ENCODE measurements around the gene SF3B2. TPM values are rescaled to one million over a fixed set of nuclear protein-coding genes. Genes with fewer than 3 reads are reported as not detected.
"Not testable (repeated sequence)": the region's sequence is repeated elsewhere in the genome, so short reads cannot be mapped to it uniquely, and the experiment has no call there.

Gene SF3B2
- total RNA-seq, 6 experiments from 2014 or later: 52.2 to 85.4 (median 67.2) TPM

DNA sequence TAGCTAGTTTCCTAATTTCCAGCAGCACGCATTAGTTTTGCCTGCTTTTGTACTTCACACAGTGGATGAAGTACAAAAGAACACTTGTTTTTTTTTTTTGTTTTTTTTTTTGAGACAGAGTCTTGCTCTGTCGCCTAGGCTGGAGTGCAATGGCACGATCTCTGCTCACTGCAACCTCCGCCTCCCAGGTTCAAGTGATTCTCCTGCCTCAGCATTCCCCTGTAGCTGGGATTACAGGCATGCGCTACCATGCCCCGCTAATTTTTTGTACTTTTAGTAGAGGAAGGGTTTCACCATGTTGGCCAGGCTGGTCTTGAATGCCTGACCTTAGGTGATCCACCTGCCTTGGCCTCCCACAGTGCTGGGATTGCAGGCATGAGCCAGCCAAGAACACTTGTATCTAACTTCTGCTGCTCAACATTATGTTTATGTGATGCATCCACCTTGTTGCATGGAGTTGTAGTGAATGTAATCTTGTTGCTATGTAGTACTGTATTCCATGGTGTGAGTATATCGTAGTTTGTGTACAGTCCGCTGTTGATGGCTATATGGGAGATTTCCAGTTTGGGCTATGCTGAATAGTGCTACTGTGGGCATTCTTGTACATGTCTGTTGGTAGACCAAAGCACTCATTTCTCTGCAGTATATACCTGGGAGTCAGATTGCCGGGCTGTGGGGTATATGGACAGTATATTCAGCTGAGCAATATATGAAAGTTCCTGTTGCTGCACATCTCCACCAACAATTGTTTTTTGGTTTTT lies 35.2 kb downstream of the SF3B2 start:
- TF ChIP-seq POLR2A (IDR thresholded peaks at IDR 0.05): no peak
- TF ChIP-seq, protein P1, sequence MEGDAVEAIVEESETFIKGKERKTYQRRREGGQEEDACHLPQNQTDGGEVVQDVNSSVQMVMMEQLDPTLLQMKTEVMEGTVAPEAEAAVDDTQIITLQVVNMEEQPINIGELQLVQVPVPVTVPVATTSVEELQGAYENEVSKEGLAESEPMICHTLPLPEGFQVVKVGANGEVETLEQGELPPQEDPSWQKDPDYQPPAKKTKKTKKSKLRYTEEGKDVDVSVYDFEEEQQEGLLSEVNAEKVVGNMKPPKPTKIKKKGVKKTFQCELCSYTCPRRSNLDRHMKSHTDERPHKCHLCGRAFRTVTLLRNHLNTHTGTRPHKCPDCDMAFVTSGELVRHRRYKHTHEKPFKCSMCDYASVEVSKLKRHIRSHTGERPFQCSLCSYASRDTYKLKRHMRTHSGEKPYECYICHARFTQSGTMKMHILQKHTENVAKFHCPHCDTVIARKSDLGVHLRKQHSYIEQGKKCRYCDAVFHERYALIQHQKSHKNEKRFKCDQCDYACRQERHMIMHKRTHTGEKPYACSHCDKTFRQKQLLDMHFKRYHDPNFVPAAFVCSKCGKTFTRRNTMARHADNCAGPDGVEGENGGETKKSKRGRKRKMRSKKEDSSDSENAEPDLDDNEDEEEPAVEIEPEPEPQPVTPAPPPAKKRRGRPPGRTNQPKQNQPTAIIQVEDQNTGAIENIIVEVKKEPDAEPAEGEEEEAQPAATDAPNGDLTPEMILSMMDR (IDR thresholded peaks at IDR 0.05): no peak
- ATAC-seq: no peak

GRCh38 chr11:66089067-66089466 lies 36.9 kb downstream of the SF3B2 start:
- TF ChIP-seq POLR2A (IDR thresholded peaks at IDR 0.05): no peak
- TF ChIP-seq, protein P1 (IDR thresholded peaks at IDR 0.05): no peak
- 78% methylated on average over 3 of the region's 3 CpGs for WGBS (ENCODE audit: insufficient coverage, low coverage, low lambda C conversion rate, missing lambda C conversion rate)
- no peaks in the 10 kb centered on the region for H3K36me3 ChIP-seq

More for the DNA sequence above, 35.2 kb downstream of the SF3B2 start:
- H3K27ac ChIP-seq: no peak overlapping the region
- intact Hi-C loops (cut with DNase I): no loop called here
- H3K36me3 ChIP-seq: no peaks in the 10 kb centered on the region
- WGBS (ENCODE audit: insufficient coverage, low coverage, low lambda C conversion rate, missing lambda C conversion rate): 85% methylated on average over 6 of the region's 9 CpGs
- H3K9me3 ChIP-seq: no peaks in the 10 kb centered on the region
- peak in 1 of 3 donors; percentile 28 for DNase-seq
- H3K4me3 ChIP-seq: no peak overlapping the region
- H3K4me1 ChIP-seq: peaks cover 0 to 7% (median 3%) of the 10 kb centered on the region in 4 donors
- H3K27me3 ChIP-seq: no peaks in the 10 kb centered on the region

GRCh38 chr11:66090288-66090687 lies 38.1 kb downstream of the SF3B2 start:
- DNase-seq (peak in 1 of 3 donors; percentile 16), ATAC-seq (no peak)
- no peak overlapping the region for H3K4me3 ChIP-seq
- H3K27ac ChIP-seq: no peak overlapping the region
- WGBS (ENCODE audit: insufficient coverage, low coverage, low lambda C conversion rate, missing lambda C conversion rate): 90% methylated on average over 2 of the region's 4 CpGs
- no peaks in the 10 kb centered on the region for H3K4me1 ChIP-seq
- no peaks in the 10 kb centered on the region for H3K27me3 ChIP-seq
- no peaks in the 10 kb centered on the region for H3K9me3 ChIP-seq
- H3K36me3 ChIP-seq: no peaks in the 10 kb centered on the region
- TF ChIP-seq POLR2A (IDR thresholded peaks at IDR 0.05): no peak
- TF ChIP-seq, protein P1 (IDR thresholded peaks at IDR 0.05): no peak
- intact Hi-C loops (cut with DNase I): no loop called here

More at GRCh38 chr11:66089067-66089466, 36.9 kb downstream of the SF3B2 start:
- ATAC-seq: no peak
- no peak for DNase-seq
- H3K27me3 ChIP-seq: no peaks in the 10 kb centered on the region
- H3K4me3 ChIP-seq: no peak overlapping the region
- no peaks in the 10 kb centered on the region for H3K9me3 ChIP-seq
- H3K4me1 ChIP-seq: no peaks in the 10 kb centered on the region
- intact Hi-C loops (cut with DNase I): no loop called here
- no peak overlapping the region for H3K27ac ChIP-seq

DNA sequence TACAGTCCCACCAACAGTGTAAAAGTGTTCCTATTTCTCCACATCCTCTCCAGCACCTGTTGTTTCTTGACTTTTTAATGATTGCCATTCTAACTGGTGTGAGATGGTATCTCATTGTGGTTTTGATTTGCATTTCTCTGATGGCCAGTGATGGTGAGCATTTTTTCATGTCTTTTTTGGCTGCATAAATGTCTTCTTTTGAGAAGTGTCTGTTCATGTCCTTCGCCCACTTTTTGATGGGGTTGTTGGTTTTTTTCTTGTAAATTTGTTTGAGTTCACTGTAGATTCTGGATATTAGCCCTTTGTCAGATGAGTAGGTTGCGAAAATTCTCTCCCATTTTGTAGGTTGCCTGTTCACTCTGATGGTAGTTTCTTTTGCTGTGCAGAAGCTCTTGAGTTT lies 40.0 kb downstream of the SF3B2 start:
- ATAC-seq; H3K36me3 ChIP-seq; H3K27ac ChIP-seq; H3K27me3 ChIP-seq; H3K9me3 ChIP-seq; H3K4me1 ChIP-seq; DNase-seq; H3K4me3 ChIP-seq; intact Hi-C loops (cut with DNase I): not testable (repeated sequence)
- no CpG with 5 or more reads among the region's 2 CpGs for WGBS (ENCODE audit: insufficient coverage, low coverage, low lambda C conversion rate, missing lambda C conversion rate)

DNA sequence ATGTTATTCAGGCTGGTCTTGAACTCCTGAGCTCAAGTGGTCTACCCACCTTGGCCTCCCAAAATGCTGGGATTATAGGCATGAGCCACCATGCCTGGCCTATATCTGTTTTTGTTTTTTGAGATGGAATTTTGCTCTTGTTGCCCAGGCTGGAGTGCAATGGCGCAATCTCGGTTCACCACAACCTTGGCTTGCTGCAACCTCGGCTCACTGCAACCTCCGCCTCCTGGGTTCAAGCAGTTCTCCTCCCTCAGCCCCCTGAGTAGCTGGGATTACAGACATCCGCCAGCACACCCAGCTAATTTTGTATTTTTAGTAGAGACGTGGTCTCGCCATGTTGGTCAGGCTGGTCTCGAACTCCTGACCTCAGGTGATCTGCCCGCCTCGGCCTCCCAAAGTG lies 47.6 kb downstream of the SF3B2 start:
- H3K4me3 ChIP-seq; H3K4me1 ChIP-seq; ATAC-seq; H3K9me3 ChIP-seq; H3K27me3 ChIP-seq; DNase-seq; H3K36me3 ChIP-seq; H3K27ac ChIP-seq; intact Hi-C loops (cut with DNase I): not testable (repeated sequence)
- WGBS (ENCODE audit: insufficient coverage, low coverage, low lambda C conversion rate, missing lambda C conversion rate): 96% methylated on average over 4 of the region's 10 CpGs
